Endodermal cell (in vitro differentiated cells): ENCODE data around the gene HSPBAP1. TPM values are rescaled to one million over a fixed set of nuclear protein-coding genes. Genes with fewer than 3 reads are reported as not detected.

Source experiments
- DNase-seq: peaks from one replicate; pipeline ENCODE4 v3.0.0-alpha.2; 2017
- H3K27ac ChIP-seq: 2 replicates; pipeline ENCODE4 v1.5.1; 2013; ENCODE audit warnings: mild to moderate bottlenecking, low read depth, low read length, moderate library complexity
- H3K27me3 ChIP-seq: 2 replicates; pipeline ENCODE4 v1.6.1; 2013; ENCODE audit warnings: mild to moderate bottlenecking, low read length, moderate library complexity; ENCODE audit not compliant: insufficient read depth, control insufficient read depth, poor library complexity, severe bottlenecking
- H3K36me3 ChIP-seq: 2 replicates; pipeline ENCODE4 v1.7.0; 2013; ENCODE audit warnings: mild to moderate bottlenecking, low read length, moderate library complexity; ENCODE audit not compliant: control insufficient read depth, insufficient read depth
- H3K4me1 ChIP-seq: one replicate; pipeline ENCODE4 v1.7.0; 2013; ENCODE audit warnings: low read length; ENCODE audit not compliant: control insufficient read depth, insufficient read depth
- H3K4me3 ChIP-seq: 2 replicates; pipeline ENCODE4 v1.5.1; 2013; ENCODE audit warnings: mild to moderate bottlenecking, low read length, moderate library complexity
- H3K9ac ChIP-seq: 2 replicates; pipeline ENCODE4 v1.6.1; 2013; ENCODE audit warnings: mild to moderate bottlenecking, low read length, moderate library complexity; ENCODE audit not compliant: poor library complexity, severe bottlenecking; ENCODE audit errors: extremely low read depth
- H3K9me3 ChIP-seq: 2 replicates; pipeline ENCODE4 v1.6.1; 2013; ENCODE audit warnings: mild to moderate bottlenecking, low read length, moderate library complexity; ENCODE audit not compliant: control insufficient read depth
- H3K27ac Mint-ChIP-seq: 2 replicates; pipeline ENCODE4 v1.8.0; 2020; ENCODE audit warnings: mixed read lengths
- H3K27me3 Mint-ChIP-seq: 2 replicates; pipeline ENCODE4 v1.8.0; 2021; ENCODE audit warnings: mild to moderate bottlenecking, mixed read lengths; ENCODE audit not compliant: insufficient read depth
- H3K36me3 Mint-ChIP-seq: 2 replicates; pipeline ENCODE4 v1.8.0; 2020; ENCODE audit warnings: low read depth, mixed read lengths
- H3K4me1 Mint-ChIP-seq: 2 replicates; pipeline ENCODE4 v1.8.0; 2020; ENCODE audit warnings: mixed read lengths
- H3K4me3 Mint-ChIP-seq: 2 replicates; pipeline ENCODE4 v1.8.0; 2020; ENCODE audit warnings: mild to moderate bottlenecking, moderate library complexity, mixed read lengths
- H3K9me3 Mint-ChIP-seq: 2 replicates; pipeline ENCODE4 v1.8.0; 2020; ENCODE audit warnings: mild to moderate bottlenecking, mixed read lengths
- CTCF ChIP-seq: fragments of 200-600 bp; sonication (generic); conservative IDR thresholded peaks from 2 replicates; pipeline ENCODE4 v1.5.0; 2021; ENCODE audit warnings: antibody characterized with exemption, mild to moderate bottlenecking
- WGBS, 2 experiments: methylation state at CpG; one replicate each; pipeline versions ENCODE4 v1.1.5 to v1.1.7; 2013; ENCODE audit warnings: missing lambda C conversion rate in 2 of 2, mixed read lengths in 1 of 2; ENCODE audit not compliant: insufficient coverage in 1 of 2, insufficient read length in 1 of 2; 5-methylcytosine and 5-hydroxymethylcytosine counted together
- total RNA-seq, 2 donors: library from RNA; stranded (reverse); fragmentation: NEBNext Ultra II Directional in 1 of 2; extraction: Animal tissue kit (Norgen Biotek cat#: 25700) in 1 of 2; gene quantifications; 2 replicates in 1 of 2; 3 replicates in 1 of 2; pipeline ENCODE4 v1.2.1, GENCODE V29; 2021

HSPBAP1 gene
- total RNA-seq, 2 donors from 2014 or later: 8.8 to 9.1 TPM

DNA sequence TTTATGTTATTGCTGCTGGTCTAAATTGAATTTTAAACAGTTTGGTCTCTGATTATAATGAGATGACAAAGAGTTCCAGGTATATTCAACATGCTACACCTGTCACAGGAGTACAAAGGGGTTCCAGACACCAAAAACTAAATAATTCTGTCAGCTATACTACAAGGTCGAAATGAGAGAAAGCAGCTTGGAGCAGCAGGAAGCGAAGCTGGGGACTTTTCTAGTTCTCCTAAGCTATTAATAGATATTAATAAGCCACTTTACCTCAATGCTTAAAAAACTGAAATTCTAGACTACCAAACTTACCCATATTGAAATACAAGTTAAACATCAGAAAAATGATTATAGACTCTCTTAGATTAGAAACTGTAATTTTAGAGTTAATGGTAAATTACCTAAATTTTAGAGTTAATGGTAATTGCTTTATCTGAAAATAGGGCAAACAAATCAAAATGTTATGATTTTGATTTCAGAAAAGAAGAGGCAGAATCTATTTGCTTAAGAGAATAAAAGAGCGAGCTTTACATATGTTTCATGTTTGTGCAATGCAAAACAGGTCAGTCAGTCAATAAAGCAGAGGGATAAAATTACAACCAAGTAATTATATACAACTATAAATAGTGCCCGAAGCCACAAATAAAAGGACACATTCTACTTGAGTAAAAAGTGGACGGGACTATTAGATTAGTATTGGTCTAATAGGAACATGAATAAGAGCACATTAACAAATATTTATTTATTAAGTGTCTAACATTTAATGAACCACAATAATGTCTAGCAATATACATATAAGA is 16.8 kb downstream of the HSPBAP1 start:
- Mint-ChIP-seq H3K9me3 (peaks cover 10% of the 10 kb centered on the region), H3K27ac (no peak overlapping the region), H3K36me3 (peaks cover 10% of the 10 kb centered on the region), H3K4me3 (no peak overlapping the region), H3K27me3 (no peaks in the 10 kb centered on the region), H3K4me1 (no peaks in the 10 kb centered on the region)
- Histone ChIP-seq H3K27ac (no peak overlapping the region), H3K9ac (no peak overlapping the region), H3K27me3 (no peaks in the 10 kb centered on the region), H3K4me3 (no peak overlapping the region), H3K36me3 (peaks cover 3% of the 10 kb centered on the region), H3K4me1 (no peaks in the 10 kb centered on the region), H3K9me3 (peaks cover 7% of the 10 kb centered on the region)
- no peak for TF ChIP-seq CTCF
- DNase-seq: no peak
- 62% methylated on average over 3 of the region's 5 CpGs; no CpG with 5 or more reads in 1 of the 2 experiments for WGBS, 2 experiments

DNA sequence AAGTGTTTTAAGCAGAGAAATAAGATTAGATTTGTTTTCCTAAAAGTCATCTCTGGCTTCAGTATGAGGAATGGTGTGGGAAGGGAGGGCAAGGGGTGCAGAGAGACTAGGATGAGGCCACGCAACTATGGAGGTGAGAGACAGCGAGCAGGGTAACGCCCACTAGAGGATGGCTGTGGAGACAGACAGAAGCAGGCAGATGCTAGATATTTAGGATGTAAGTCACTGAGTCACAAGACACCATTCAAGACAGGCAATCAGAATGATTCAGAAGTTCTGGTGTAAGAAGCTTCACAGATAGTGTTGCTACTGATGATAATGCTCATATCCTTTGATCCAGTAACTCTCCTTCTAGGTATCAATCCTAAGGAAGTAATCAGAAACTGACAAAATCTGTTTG is 19.1 kb downstream of the HSPBAP1 start:
- H3K9me3 Mint-ChIP-seq: no peaks in the 10 kb centered on the region
- Histone ChIP-seq H3K9ac (no peak overlapping the region), H3K4me3 (no peak overlapping the region), H3K27me3 (no peaks in the 10 kb centered on the region), H3K4me1 (no peaks in the 10 kb centered on the region), H3K36me3 (no peaks in the 10 kb centered on the region), H3K9me3 (no peaks in the 10 kb centered on the region), H3K27ac (no peak overlapping the region)
- WGBS, 2 experiments: 90% methylated on average over 3 of the region's 3 CpGs
- peaks cover 6% of the 10 kb centered on the region for H3K36me3 Mint-ChIP-seq
- H3K27me3 Mint-ChIP-seq: no peaks in the 10 kb centered on the region
- DNase-seq: no peak
- no peaks in the 10 kb centered on the region for H3K4me1 Mint-ChIP-seq
- H3K4me3 Mint-ChIP-seq: no peak overlapping the region
- H3K27ac Mint-ChIP-seq: no peak overlapping the region
- TF ChIP-seq CTCF: peak; percentile 43

DNA sequence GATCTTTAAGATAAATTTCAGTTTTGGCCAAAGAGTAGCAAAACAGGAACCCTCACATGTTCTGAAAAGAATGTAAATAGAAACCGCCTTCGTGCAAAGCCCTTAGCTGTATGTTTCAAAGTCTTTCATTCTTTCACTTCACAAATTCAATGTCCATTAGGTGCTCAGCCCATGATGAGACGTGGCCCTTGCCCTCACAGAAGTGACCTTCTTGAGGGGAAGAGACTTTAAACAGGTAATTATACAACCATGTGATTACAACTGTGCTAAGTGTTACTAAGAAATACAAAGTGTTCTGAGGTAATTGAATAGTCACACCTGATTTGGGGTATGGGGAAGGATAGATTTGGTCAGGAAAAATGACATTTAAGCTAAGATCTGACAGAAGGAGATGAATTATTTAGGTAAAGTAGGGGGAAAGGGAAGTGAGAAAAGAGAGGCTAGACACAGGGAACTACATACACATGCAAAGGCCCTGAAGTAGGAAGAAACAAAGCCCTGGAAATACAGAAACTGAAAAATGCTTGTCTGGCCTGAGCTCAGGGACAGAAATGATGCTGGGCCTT is 19.6 kb downstream of the HSPBAP1 start:
- no peak for TF ChIP-seq CTCF
- H3K27ac Mint-ChIP-seq: no peak overlapping the region

More for the DNA sequence above, 19.6 kb downstream of the HSPBAP1 start:
- Histone ChIP-seq H3K4me3 (no peak overlapping the region), H3K4me1 (no peaks in the 10 kb centered on the region), H3K27ac (no peak overlapping the region), H3K9me3 (no peaks in the 10 kb centered on the region), H3K27me3 (no peaks in the 10 kb centered on the region), H3K9ac (no peak overlapping the region), H3K36me3 (peaks cover 4% of the 10 kb centered on the region)
- no peaks in the 10 kb centered on the region for H3K27me3 Mint-ChIP-seq
- no peak for DNase-seq
- no peak overlapping the region for H3K4me3 Mint-ChIP-seq
- no peaks in the 10 kb centered on the region for H3K9me3 Mint-ChIP-seq
- 96% methylated on average over 3 of the region's 3 CpGs; no CpG with 5 or more reads in 1 of the 2 experiments for WGBS, 2 experiments
- H3K4me1 Mint-ChIP-seq: no peaks in the 10 kb centered on the region
- peaks cover 6% of the 10 kb centered on the region for H3K36me3 Mint-ChIP-seq
